RWPE2 (cell line): Measurements from ENCODE around the gene SAMD10.

Source experiments
- ATAC-seq: fragments of 200-7000 bp; cut with Tn5 transposase; 3 replicates; pipeline ENCODE4 v1.9.1; 2021; ENCODE audit warnings: low read depth
- DNase-seq: peaks from one replicate; pipeline ENCODE4 v3.0.0-alpha.2; 2020; ENCODE audit warnings: low spot score
- H3K27ac ChIP-seq: fragments of 450-650 bp; 2 replicates; pipeline ENCODE4 v1.5.1; 2017; ENCODE audit warnings: mild to moderate bottlenecking; ENCODE audit not compliant: poor library complexity, severe bottlenecking
- H3K27me3 ChIP-seq: fragments of 250-450 bp; sonication (Bioruptor Pico); 2 replicates; pipeline ENCODE4 v1.5.1; 2021; ENCODE audit warnings: mild to moderate bottlenecking, moderate library complexity; ENCODE audit not compliant: insufficient read depth, poor library complexity, severe bottlenecking
- H3K36me3 ChIP-seq: fragments of 250-450 bp; sonication (Bioruptor Pico); 2 replicates; pipeline ENCODE4 v1.5.1; 2020; ENCODE audit warnings: low read depth, mild to moderate bottlenecking, moderate library complexity
- H3K4me1 ChIP-seq: fragments of 250-450 bp; sonication (Bioruptor Pico); 2 replicates; pipeline ENCODE4 v1.5.1; 2021; ENCODE audit warnings: mild to moderate bottlenecking, moderate library complexity; ENCODE audit not compliant: insufficient read depth, poor library complexity, severe bottlenecking
- H3K4me3 ChIP-seq: fragments of 250-450 bp; sonication (Bioruptor Pico); 2 replicates; pipeline ENCODE4 v1.5.1; 2021; ENCODE audit warnings: mild to moderate bottlenecking, moderate library complexity; ENCODE audit not compliant: severe bottlenecking
- H3K9me3 ChIP-seq: fragments of 250-450 bp; sonication (Bioruptor Pico); 2 replicates; pipeline ENCODE4 v1.5.1; 2021; ENCODE audit warnings: mild to moderate bottlenecking, moderate library complexity; ENCODE audit not compliant: severe bottlenecking
- CTCF ChIP-seq: fragments of 450-650 bp; IDR thresholded peaks from one replicate; pipeline ENCODE4 v1.5.1; 2017; ENCODE audit warnings: mild to moderate bottlenecking, moderate library complexity; ENCODE audit not compliant: poor library complexity, severe bottlenecking

SAMD10 gene

DNA sequence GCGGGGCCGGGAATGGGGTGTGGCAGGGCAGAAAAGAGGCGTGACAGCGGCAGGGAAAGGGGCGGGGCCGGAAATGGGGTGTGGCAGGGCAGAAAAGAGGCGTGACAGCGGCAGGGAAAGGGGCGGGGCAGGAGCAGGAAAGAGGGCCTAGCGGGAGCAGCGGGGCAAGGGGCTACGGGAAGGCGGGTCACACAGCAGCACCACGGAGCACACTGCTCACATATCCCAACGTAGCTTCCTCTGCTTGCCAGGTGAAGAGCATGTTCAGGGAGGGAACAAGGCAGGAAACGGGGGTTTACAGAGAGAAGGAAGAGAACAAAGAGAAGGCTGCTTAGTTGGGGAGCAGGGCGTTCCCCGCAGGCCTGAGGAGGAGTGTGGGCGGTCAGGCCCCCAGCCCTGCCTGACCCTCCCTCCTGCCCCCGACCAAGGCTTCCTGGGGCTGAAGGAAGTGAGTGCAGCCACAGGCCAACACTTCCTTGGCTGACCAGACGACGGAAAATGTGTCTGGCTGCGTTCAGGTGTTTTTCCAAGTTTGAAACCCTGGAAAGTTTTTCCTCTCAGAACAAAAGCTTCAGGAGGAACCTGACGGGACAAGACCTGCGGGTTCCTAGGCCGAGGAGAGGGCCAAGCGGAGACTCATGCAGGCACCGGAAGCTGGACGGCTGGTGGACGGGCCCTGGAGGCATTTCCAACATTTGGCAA, 37.0 kb downstream of the SAMD10 start:
- no peaks in the 10 kb centered on the region for H3K27me3 ChIP-seq
- peak overlapping the region; percentile 79 for H3K27ac ChIP-seq
- H3K4me1 ChIP-seq: peaks cover 18% of the 10 kb centered on the region
- no peak for TF ChIP-seq CTCF
- DNase-seq (peak; percentile 93), ATAC-seq (peak; percentile 17)
- peaks cover 76% of the 10 kb centered on the region for H3K36me3 ChIP-seq
- H3K4me3 ChIP-seq: no peak overlapping the region
- no peaks in the 10 kb centered on the region for H3K9me3 ChIP-seq

- peak overlapping the region; percentile 75 for H3K27ac ChIP-seq
- H3K4me1 ChIP-seq: peaks cover 18% of the 10 kb centered on the region
- H3K36me3 ChIP-seq: peaks cover 77% of the 10 kb centered on the region
- TF ChIP-seq CTCF: no peak
- ATAC-seq (peak; percentile 86), DNase-seq (peak; percentile 100)
- H3K27me3 ChIP-seq: no peaks in the 10 kb centered on the region
- H3K9me3 ChIP-seq: no peaks in the 10 kb centered on the region
- no peak overlapping the region for H3K4me3 ChIP-seq
These were observed 38.0 kb downstream of the SAMD10 start for GRCh38 chr20:63941282-63942081.

- peaks cover 78% of the 10 kb centered on the region for H3K36me3 ChIP-seq
- no peak overlapping the region for H3K4me3 ChIP-seq
- H3K9me3 ChIP-seq: no peaks in the 10 kb centered on the region
- ATAC-seq: no peak
- peaks cover 18% of the 10 kb centered on the region for H3K4me1 ChIP-seq
- peak; percentile 90 for DNase-seq
- H3K27ac ChIP-seq: peak overlapping the region; percentile 75
- no peak for TF ChIP-seq CTCF
- H3K27me3 ChIP-seq: no peaks in the 10 kb centered on the region
These were observed 38.8 kb downstream of the SAMD10 start for GRCh38 chr20:63940472-63941266.

DNA sequence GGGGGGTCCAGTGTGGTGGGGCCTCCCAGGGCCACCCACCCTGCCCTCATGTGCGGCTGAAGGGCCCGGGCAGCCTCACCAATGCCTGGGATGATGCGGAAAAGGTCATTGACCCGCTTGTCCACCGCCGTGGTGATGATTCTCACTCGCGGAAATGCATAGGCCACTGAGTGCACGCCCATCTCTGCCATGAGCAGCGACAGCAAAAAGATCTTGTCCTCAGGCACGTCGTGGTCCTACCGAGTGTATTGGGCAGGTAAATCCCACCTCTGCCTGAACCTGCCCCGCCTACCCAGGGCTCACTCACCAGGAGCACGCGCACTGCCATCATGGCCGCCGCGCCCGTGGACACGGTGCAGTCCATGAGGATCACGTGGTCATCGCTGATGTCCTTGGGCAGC, 39.4 kb downstream of the SAMD10 start:
- Histone ChIP-seq H3K36me3 (peaks cover 78% of the 10 kb centered on the region), H3K27ac (no peak overlapping the region), H3K27me3 (no peaks in the 10 kb centered on the region), H3K4me3 (no peak overlapping the region), H3K9me3 (no peaks in the 10 kb centered on the region), H3K4me1 (peaks cover 18% of the 10 kb centered on the region)
- peak; percentile 88 for DNase-seq
- no peak for ATAC-seq
- no peak for TF ChIP-seq CTCF
